Measurements from ENCODE around the gene NFKB1.

The NFKB1 gene

GRCh38 chr4:102638621-102639020, 137.5 kb downstream of the NFKB1 start:
- DNase-seq: no peak
- Histone ChIP-seq H4K12ac (ENCODE audit: low read depth, low read length) (no peak overlapping the region), H3K79me2 (ENCODE audit: control insufficient read depth, insufficient read depth, low read length, poor library complexity) (no peaks in the 10 kb centered on the region), H3K14ac (ENCODE audit: low read length) (no peak overlapping the region), H3K9ac (ENCODE audit: low read length) (no peak overlapping the region), H3K9me3 (ENCODE audit: insufficient read depth, low read depth, low read length) (peaks cover 1% of the 10 kb centered on the region), H3K4me3 (ENCODE audit: low read depth, low read length) (no peak overlapping the region), H2BK5ac (ENCODE audit: low read depth, low read length, poor library complexity) (no peak overlapping the region), H3K79me1 (ENCODE audit: low read length) (peaks cover 2% of the 10 kb centered on the region), H4K91ac (ENCODE audit: low read depth, low read length) (no peak overlapping the region), H3K27me3 (ENCODE audit: insufficient read depth, low read length) (no peaks in the 10 kb centered on the region), H2AK5ac (ENCODE audit: low read length) (no peak overlapping the region), H3K4me1 (ENCODE audit: control insufficient read depth in 1 of 2, insufficient read depth in 2 of 2, low read length in 2 of 2) (peaks cover 0 to 3% of the 10 kb centered on the region in 2 experiments), H2AFZ (ENCODE audit: insufficient read depth, low read length, poor library complexity) (no peak overlapping the region), H2BK120ac (ENCODE audit: insufficient read depth, low read length, poor library complexity) (no peak overlapping the region), H3K36me3 (ENCODE audit: control insufficient read depth in 1 of 2, insufficient read depth in 2 of 2, low read length in 2 of 2) (peaks cover 24 to 45% of the 10 kb centered on the region in 2 experiments), H3K27ac (ENCODE audit: low read depth, low read length) (no peak overlapping the region), H3K4me2 (ENCODE audit: low read length) (no peak overlapping the region), H4K8ac (ENCODE audit: low read depth, low read length) (no peak overlapping the region), H2BK12ac (ENCODE audit: low read length) (no peak overlapping the region), H3K4ac (ENCODE audit: low read depth, low read length) (no peak overlapping the region), H3K23ac (ENCODE audit: low read length) (no peak overlapping the region), H3K18ac (ENCODE audit: low read length) (no peak overlapping the region)
- WGBS (ENCODE audit: extremely low coverage, insufficient coverage, insufficient read length): no CpG with 5 or more reads among the region's 1 CpG

GRCh38 chr4:102639598-102639997, 138.4 kb downstream of the NFKB1 start:
- no peak overlapping the region for H3K14ac ChIP-seq (ENCODE audit: low read length)
- peaks cover 2% of the 10 kb centered on the region for H3K79me1 ChIP-seq (ENCODE audit: low read length)

GRCh38 chr4:102640669-102641068, 139.5 kb downstream of the NFKB1 start:
- H2BK5ac ChIP-seq (ENCODE audit: low read depth, low read length, poor library complexity): no peak overlapping the region
- no peak overlapping the region for H2BK120ac ChIP-seq (ENCODE audit: insufficient read depth, low read length, poor library complexity)
- no peak overlapping the region for H2AFZ ChIP-seq (ENCODE audit: insufficient read depth, low read length, poor library complexity)
- peaks cover 0 to 3% of the 10 kb centered on the region in 2 experiments for H3K4me1 ChIP-seq (ENCODE audit: control insufficient read depth in 1 of 2, insufficient read depth in 2 of 2, low read length in 2 of 2)
- no peak for DNase-seq
- no peak overlapping the region for H2BK12ac ChIP-seq (ENCODE audit: low read length)
- no peak overlapping the region for H3K14ac ChIP-seq (ENCODE audit: low read length)
- peaks cover 16 to 37% of the 10 kb centered on the region in 2 experiments for H3K36me3 ChIP-seq (ENCODE audit: control insufficient read depth in 1 of 2, insufficient read depth in 2 of 2, low read length in 2 of 2)
- no peaks in the 10 kb centered on the region for H3K27me3 ChIP-seq (ENCODE audit: insufficient read depth, low read length)
- H3K23ac ChIP-seq (ENCODE audit: low read length): no peak overlapping the region
- H3K9me3 ChIP-seq (ENCODE audit: insufficient read depth, low read depth, low read length): peaks cover 1% of the 10 kb centered on the region
- no peak overlapping the region for H3K4me3 ChIP-seq (ENCODE audit: low read depth, low read length)
- no CpG with 5 or more reads among the region's 4 CpGs for WGBS (ENCODE audit: extremely low coverage, insufficient coverage, insufficient read length)
- no peak overlapping the region for H3K9ac ChIP-seq (ENCODE audit: low read length)
- no peak overlapping the region for H3K4me2 ChIP-seq (ENCODE audit: low read length)
- no peak overlapping the region for H3K27ac ChIP-seq (ENCODE audit: low read depth, low read length)
- H3K79me1 ChIP-seq (ENCODE audit: low read length): peaks cover 2% of the 10 kb centered on the region
- H4K12ac ChIP-seq (ENCODE audit: low read depth, low read length): no peak overlapping the region
- H3K18ac ChIP-seq (ENCODE audit: low read length): no peak overlapping the region
- H4K8ac ChIP-seq (ENCODE audit: low read depth, low read length): no peak overlapping the region
- no peak overlapping the region for H2AK5ac ChIP-seq (ENCODE audit: low read length)
- no peaks in the 10 kb centered on the region for H3K79me2 ChIP-seq (ENCODE audit: control insufficient read depth, insufficient read depth, low read length, poor library complexity)
- H3K4ac ChIP-seq (ENCODE audit: low read depth, low read length): no peak overlapping the region
- H4K91ac ChIP-seq (ENCODE audit: low read depth, low read length): no peak overlapping the region

More at GRCh38 chr4:102639598-102639997, 138.4 kb downstream of the NFKB1 start:
- Histone ChIP-seq H3K4me3 (ENCODE audit: low read depth, low read length) (no peak overlapping the region), H3K9ac (ENCODE audit: low read length) (no peak overlapping the region), H3K36me3 (ENCODE audit: control insufficient read depth in 1 of 2, insufficient read depth in 2 of 2, low read length in 2 of 2) (peaks cover 19 to 40% of the 10 kb centered on the region in 2 experiments), H2BK12ac (ENCODE audit: low read length) (peak overlapping the region; percentile 30), H4K12ac (ENCODE audit: low read depth, low read length) (no peak overlapping the region), H3K79me2 (ENCODE audit: control insufficient read depth, insufficient read depth, low read length, poor library complexity) (no peaks in the 10 kb centered on the region), H3K23ac (ENCODE audit: low read length) (no peak overlapping the region), H3K4me1 (ENCODE audit: control insufficient read depth in 1 of 2, insufficient read depth in 2 of 2, low read length in 2 of 2) (peaks cover 0 to 3% of the 10 kb centered on the region in 2 experiments), H3K4ac (ENCODE audit: low read depth, low read length) (no peak overlapping the region), H2BK120ac (ENCODE audit: insufficient read depth, low read length, poor library complexity) (peak overlapping the region; percentile 36), H3K27me3 (ENCODE audit: insufficient read depth, low read length) (no peaks in the 10 kb centered on the region), H4K91ac (ENCODE audit: low read depth, low read length) (no peak overlapping the region), H2BK5ac (ENCODE audit: low read depth, low read length, poor library complexity) (no peak overlapping the region), H3K18ac (ENCODE audit: low read length) (peak overlapping the region; percentile 17), H2AK5ac (ENCODE audit: low read length) (no peak overlapping the region), H3K4me2 (ENCODE audit: low read length) (no peak overlapping the region), H4K8ac (ENCODE audit: low read depth, low read length) (no peak overlapping the region), H2AFZ (ENCODE audit: insufficient read depth, low read length, poor library complexity) (no peak overlapping the region), H3K27ac (ENCODE audit: low read depth, low read length) (no peak overlapping the region), H3K9me3 (ENCODE audit: insufficient read depth, low read depth, low read length) (peaks cover 1% of the 10 kb centered on the region)
- no CpG with 5 or more reads among the region's 7 CpGs for WGBS (ENCODE audit: extremely low coverage, insufficient coverage, insufficient read length)
- no peak for DNase-seq

GRCh38 chr4:102641793-102642192, 140.6 kb downstream of the NFKB1 start:
- Histone ChIP-seq H3K23ac (ENCODE audit: low read length) (peak overlapping the region; percentile 98), H3K27ac (ENCODE audit: low read depth, low read length) (no peak overlapping the region)

More at GRCh38 chr4:102641793-102642192, 140.6 kb downstream of the NFKB1 start:
- no peaks in the 10 kb centered on the region for H3K27me3 ChIP-seq (ENCODE audit: insufficient read depth, low read length)
- no peak overlapping the region for H3K4me3 ChIP-seq (ENCODE audit: low read depth, low read length)
- peaks cover 2% of the 10 kb centered on the region for H3K79me1 ChIP-seq (ENCODE audit: low read length)
- no peak overlapping the region for H3K4ac ChIP-seq (ENCODE audit: low read depth, low read length)
- H3K9me3 ChIP-seq (ENCODE audit: insufficient read depth, low read depth, low read length): no peaks in the 10 kb centered on the region
- no peak overlapping the region for H4K8ac ChIP-seq (ENCODE audit: low read depth, low read length)
- H2AFZ ChIP-seq (ENCODE audit: insufficient read depth, low read length, poor library complexity): no peak overlapping the region
- no peak overlapping the region for H2BK120ac ChIP-seq (ENCODE audit: insufficient read depth, low read length, poor library complexity)
- no peaks in the 10 kb centered on the region for H3K79me2 ChIP-seq (ENCODE audit: control insufficient read depth, insufficient read depth, low read length, poor library complexity)
- H2BK12ac ChIP-seq (ENCODE audit: low read length): no peak overlapping the region
- no peak overlapping the region for H4K12ac ChIP-seq (ENCODE audit: low read depth, low read length)
- H2BK5ac ChIP-seq (ENCODE audit: low read depth, low read length, poor library complexity): no peak overlapping the region
- no peak for DNase-seq
- H3K14ac ChIP-seq (ENCODE audit: low read length): no peak overlapping the region
- H3K36me3 ChIP-seq (ENCODE audit: control insufficient read depth in 1 of 2, insufficient read depth in 2 of 2, low read length in 2 of 2): peaks cover 14 to 30% of the 10 kb centered on the region in 2 experiments
- no peak overlapping the region for H3K9ac ChIP-seq (ENCODE audit: low read length)
- no peak overlapping the region for H3K18ac ChIP-seq (ENCODE audit: low read length)
- no peak overlapping the region for H2AK5ac ChIP-seq (ENCODE audit: low read length)
- H3K4me1 ChIP-seq (ENCODE audit: control insufficient read depth in 1 of 2, insufficient read depth in 2 of 2, low read length in 2 of 2): peaks cover 0 to 3% of the 10 kb centered on the region in 2 experiments
- H4K91ac ChIP-seq (ENCODE audit: low read depth, low read length): no peak overlapping the region
- H3K4me2 ChIP-seq (ENCODE audit: low read length): no peak overlapping the region
